Common myeloid progenitor, CD34-positive (primary cell): ENCODE results near the gene RAPSN.

ENCODE experiments used
- CTCF ChIA-PET: fragments of 350-600 bp; sonication (Branson Sonifier 250); formaldehyde crosslinking; loops from one replicate; lab custom pipeline; 2021; ENCODE audit warnings: antibody characterized with exemption; lab: Charles Lee
- POLR2A ChIA-PET: fragments of 350-600 bp; sonication (Branson Sonifier 250); formaldehyde crosslinking; loops from one replicate; lab custom pipeline; 2021; ENCODE audit warnings: antibody characterized with exemption; lab: Charles Lee
- DNase-seq, 3 donors: peaks; one replicate each; pipeline versions ENCODE4 v3.0.0 to v3.0.0-alpha.2; 2013
- H3K27ac ChIP-seq, 2 experiments: 1 replicate in 1 of 2; 2 replicates in 1 of 2; pipeline ENCODE4 v1.7.0; 2013; ENCODE audit warnings: inconsistent platforms in 2 of 2, low read length in 2 of 2, mild to moderate bottlenecking in 2 of 2, low read depth in 1 of 2, moderate library complexity in 1 of 2; ENCODE audit not compliant: severe bottlenecking in 2 of 2, insufficient read depth in 1 of 2, poor library complexity in 1 of 2
- H3K27me3 ChIP-seq, 5 experiments: replicated peaks in 2 of 5; 1 replicate in 3 of 5; 2 replicates in 2 of 5; pipeline versions ENCODE4 v1.6.1 to v1.7.0; 2013; ENCODE audit warnings: low read length in 4 of 5, mild to moderate bottlenecking in 2 of 5, moderate library complexity in 2 of 5, inconsistent platforms in 1 of 5; ENCODE audit not compliant: insufficient read depth in 5 of 5, control insufficient read depth in 4 of 5
- H3K36me3 ChIP-seq, 4 experiments: 1 replicate in 2 of 4; 2 replicates in 2 of 4; pipeline versions ENCODE4 v1.6.1 to v1.7.0; 2013; ENCODE audit warnings: low read length in 3 of 4, control low read depth in 1 of 4, mild to moderate bottlenecking in 1 of 4; ENCODE audit not compliant: control insufficient read depth in 4 of 4, insufficient read depth in 4 of 4
- H3K4me1 ChIP-seq, 4 experiments: 1 replicate in 3 of 4; 2 replicates in 1 of 4; pipeline versions ENCODE4 v1.6.1 to v1.7.1; 2013; ENCODE audit warnings: low read length in 3 of 4, mild to moderate bottlenecking in 3 of 4, control low read depth in 1 of 4, inconsistent platforms in 1 of 4, moderate library complexity in 1 of 4; ENCODE audit not compliant: control insufficient read depth in 4 of 4, insufficient read depth in 4 of 4; ENCODE audit errors: control extremely low read depth in 1 of 4
- H3K4me3 ChIP-seq, 7 experiments: 1 replicate in 4 of 7; 2 replicates in 3 of 7; pipeline versions ENCODE4 v1.5.1 to v1.7.0; 2013; ENCODE audit warnings: mild to moderate bottlenecking in 7 of 7, low read length in 6 of 7, moderate library complexity in 6 of 7, inconsistent platforms in 2 of 7, low read depth in 2 of 7, control low read depth in 1 of 7; ENCODE audit not compliant: insufficient read depth in 4 of 7, control insufficient read depth in 1 of 7; ENCODE audit errors: extremely low read depth in 1 of 7
- H3K9me3 ChIP-seq, 5 experiments: 1 replicate in 4 of 5; 2 replicates in 1 of 5; pipeline versions ENCODE4 v1.6.1 to v1.7.1; 2013; ENCODE audit warnings: low read length in 4 of 5, mild to moderate bottlenecking in 2 of 5, inconsistent platforms in 1 of 5, low read depth in 1 of 5, moderate library complexity in 1 of 5; ENCODE audit not compliant: control insufficient read depth in 4 of 5, insufficient read depth in 2 of 5; ENCODE audit errors: control extremely low read depth in 1 of 5
- WGBS: methylation state at CpG from one replicate; pipeline ENCODE4 v1.1.5; 2013; ENCODE audit not compliant: insufficient coverage; 5-methylcytosine and 5-hydroxymethylcytosine counted together

Gene RAPSN

DNA sequence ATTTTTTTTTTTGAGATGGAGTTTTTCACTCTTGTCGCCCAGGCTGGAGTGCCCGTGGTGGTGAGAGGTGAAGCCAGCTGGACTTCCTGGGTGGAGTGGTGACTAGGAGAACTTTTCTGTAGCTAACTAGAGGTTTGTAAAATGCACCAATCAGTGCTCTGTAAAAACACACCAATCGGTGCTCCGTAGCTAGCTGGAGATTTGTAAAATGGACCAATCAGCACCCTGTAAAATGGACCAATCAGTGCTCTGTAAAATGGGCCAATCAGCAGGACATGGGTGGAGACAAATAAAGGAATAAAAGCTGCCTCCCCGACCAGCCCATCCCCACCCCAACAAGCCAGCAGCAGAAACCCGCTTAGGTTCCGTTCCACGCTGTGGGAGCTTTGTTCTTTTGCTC is 4.4 kb upstream of the RAPSN start:
- CTCF ChIA-PET, result interaction anchor here (0.7 to 1.6 kb wide), 13 partner anchors 11 to 281 kb away, joined by 3 to 8 read pairs (median 4); no protein-coding TSS in a partner anchor
- no peaks in the 10 kb centered on the region for H3K36me3 ChIP-seq
- WGBS, result 96% methylated on average over 8 of the region's 8 CpGs
- no peaks in the 10 kb centered on the region for H3K27me3 ChIP-seq
- no peak overlapping the region for H3K27ac ChIP-seq
- H3K4me3 ChIP-seq, result no peak overlapping the region
- DNase-seq, result peak in 2 of 3 donors; percentile 23 to 37
- POLR2A ChIA-PET, result no interaction called here
- peaks cover 0 to 3% (median 0%) of the 10 kb centered on the region in 4 experiments for H3K4me1 ChIP-seq
- no peaks in the 10 kb centered on the region for H3K9me3 ChIP-seq

DNA sequence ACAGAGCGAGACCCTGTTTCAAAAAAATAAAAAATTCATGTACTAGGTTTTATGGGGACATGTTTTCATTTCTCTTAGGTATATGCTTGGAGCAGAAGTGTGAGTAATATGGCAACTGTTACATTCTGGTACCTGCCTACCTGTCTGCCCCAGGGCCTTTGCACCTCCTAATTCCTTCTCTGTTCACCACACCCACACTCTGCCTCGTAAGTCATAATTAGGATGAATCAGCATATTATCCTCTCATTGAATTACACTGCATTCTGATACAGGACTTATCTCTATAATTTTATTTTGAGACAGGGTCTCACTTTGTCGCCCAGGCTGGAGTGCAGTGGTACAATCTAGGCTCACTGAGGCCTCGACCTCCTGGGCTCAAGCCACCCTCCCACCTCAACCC is 3.1 kb upstream of the RAPSN start:
- Histone ChIP-seq H3K27ac (no peak overlapping the region), H3K4me3 (no peak overlapping the region), H3K36me3 (no peaks in the 10 kb centered on the region), H3K27me3 (no peaks in the 10 kb centered on the region), H3K4me1 (peaks cover 0 to 3% (median 0%) of the 10 kb centered on the region in 4 experiments), H3K9me3 (no peaks in the 10 kb centered on the region)
- no peak for DNase-seq
- POLR2A ChIA-PET, result interaction anchor here (0.6 kb wide), 1 partner anchor 41 kb away, joined by 3 read pairs; no protein-coding TSS in a partner anchor
- CTCF ChIA-PET, result interaction anchor here (1.2 to 1.6 kb wide), 2 partner anchors 62 to 274 kb away, joined by 4 to 5 read pairs; no protein-coding TSS in a partner anchor
- 100% methylated on average over 3 of the region's 4 CpGs for WGBS

DNA sequence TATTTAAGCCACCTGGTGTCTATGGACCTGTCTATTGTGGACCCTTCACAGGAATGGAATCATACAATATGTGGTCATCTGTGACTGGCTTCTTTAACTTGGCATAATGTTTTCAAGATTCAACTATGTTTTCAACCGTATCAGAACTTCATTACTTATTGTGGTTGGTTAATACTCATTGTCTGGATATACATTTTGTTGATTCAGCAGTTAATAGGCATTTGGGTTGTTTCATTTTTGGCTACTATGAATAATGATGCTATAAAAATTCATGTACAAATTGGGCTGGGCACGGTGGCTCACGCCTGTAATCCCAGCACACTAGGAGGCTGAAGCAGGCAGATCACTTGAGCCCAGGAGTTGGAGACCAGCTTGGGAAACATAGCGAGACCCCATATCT is 2.5 kb upstream of the RAPSN start:
- CTCF ChIA-PET, result no interaction called here

DNA sequence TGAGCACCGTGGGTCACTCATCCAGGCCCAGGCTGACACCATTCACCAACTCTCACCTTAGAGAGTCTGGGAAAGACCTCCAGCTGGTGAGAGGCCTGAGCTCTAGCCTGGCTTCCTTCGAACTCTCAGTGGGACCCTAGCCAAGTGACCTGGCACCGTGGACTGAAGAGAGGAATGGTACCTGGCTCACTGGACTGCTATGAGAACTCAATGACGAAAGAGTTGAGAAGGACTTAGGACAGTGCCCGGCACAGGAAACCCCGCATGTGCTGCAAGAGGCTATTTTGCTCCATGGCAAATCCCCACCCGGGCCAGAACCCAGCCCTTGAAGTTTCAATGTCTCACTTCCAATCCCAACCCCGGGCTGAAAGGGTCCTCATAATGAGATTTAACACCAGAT is 605 bp upstream of the RAPSN start:
- CTCF ChIA-PET, result interaction anchor here (0.7 to 0.9 kb wide), 2 partner anchors 9 to 35 kb away, joined by 3 to 4 read pairs; no protein-coding TSS in a partner anchor
- DNase-seq, result no peak
- no peak overlapping the region for H3K4me3 ChIP-seq
- H3K27me3 ChIP-seq, result no peaks in the 10 kb centered on the region
- WGBS, result 98% methylated on average over 6 of the region's 8 CpGs
- POLR2A ChIA-PET, result interaction anchor here (0.6 kb wide), 1 partner anchor 583 kb away, joined by 3 read pairs; no protein-coding TSS in a partner anchor
- no peak overlapping the region for H3K27ac ChIP-seq
- H3K9me3 ChIP-seq, result no peaks in the 10 kb centered on the region
- peaks cover 0 to 3% (median 0%) of the 10 kb centered on the region in 4 experiments for H3K4me1 ChIP-seq
- H3K36me3 ChIP-seq, result no peaks in the 10 kb centered on the region

More for the DNA sequence above, 2.5 kb upstream of the RAPSN start:
- Histone ChIP-seq H3K9me3 (no peaks in the 10 kb centered on the region), H3K27ac (no peak overlapping the region), H3K27me3 (no peaks in the 10 kb centered on the region), H3K4me1 (peaks cover 0 to 3% (median 0%) of the 10 kb centered on the region in 4 experiments), H3K36me3 (no peaks in the 10 kb centered on the region), H3K4me3 (no peak overlapping the region)
- DNase-seq, result no peak
- WGBS, result 100% methylated on average over 1 of the region's 4 CpGs
- POLR2A ChIA-PET, result interaction anchor here (0.6 kb wide), 1 partner anchor 41 kb away, joined by 3 read pairs; no protein-coding TSS in a partner anchor

DNA sequence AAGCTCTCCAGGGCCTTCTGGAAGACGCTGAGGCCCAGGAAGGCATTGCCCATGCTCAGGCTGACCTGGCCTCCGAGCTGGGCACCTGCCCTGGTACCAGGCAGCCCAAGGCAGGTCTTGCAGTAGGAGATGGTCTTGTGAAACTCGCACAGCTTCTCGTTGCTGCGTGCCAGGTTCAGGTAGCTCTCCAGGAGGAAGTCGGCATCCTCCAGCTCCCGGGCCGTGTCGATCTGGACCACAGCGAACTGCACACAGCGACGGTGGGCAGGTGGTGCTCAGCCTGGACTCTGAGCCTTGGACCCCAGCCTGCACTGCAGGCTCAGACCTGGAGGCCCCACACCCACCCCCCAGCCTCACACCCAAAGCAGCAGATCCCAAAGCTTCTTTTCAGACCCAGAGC is 1.0 kb downstream of the RAPSN start:
- Histone ChIP-seq H3K27me3 (no peaks in the 10 kb centered on the region), H3K4me3 (no peak overlapping the region), H3K27ac (no peak overlapping the region), H3K4me1 (no peaks in the 10 kb centered on the region), H3K36me3 (no peaks in the 10 kb centered on the region), H3K9me3 (no peaks in the 10 kb centered on the region)
- WGBS, result 93% methylated on average over 12 of the region's 12 CpGs
- POLR2A ChIA-PET, result no interaction called here
- DNase-seq, result no peak
- CTCF ChIA-PET, result interaction anchor here (0.5 to 2.1 kb wide), 5 partner anchors 13 to 35 kb away, joined by 3 to 7 read pairs (median 3); no protein-coding TSS in a partner anchor

DNA sequence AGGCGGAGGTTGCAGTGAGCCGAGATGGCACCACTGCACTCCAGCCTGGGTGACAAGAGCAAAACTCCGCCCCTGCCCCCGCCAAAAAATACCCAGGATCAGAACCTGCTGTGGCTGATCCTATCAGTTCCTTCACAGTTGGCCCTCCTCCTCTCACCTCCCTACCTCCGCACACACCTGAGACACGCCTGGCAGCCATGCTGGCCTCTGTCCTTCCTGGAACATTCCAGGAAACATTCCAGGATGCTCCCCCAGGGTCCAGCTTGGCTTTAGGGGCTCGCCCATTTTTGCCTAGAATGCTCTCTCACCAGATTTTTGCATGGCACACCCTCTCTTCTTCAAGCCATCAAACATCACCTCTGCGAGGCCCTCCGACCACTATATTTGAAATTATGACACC is 2.1 kb downstream of the RAPSN start:
- no peak overlapping the region for H3K4me3 ChIP-seq
- no peaks in the 10 kb centered on the region for H3K4me1 ChIP-seq
- CTCF ChIA-PET, result interaction anchor here (1.0 to 2.1 kb wide), 3 partner anchors 18 to 187 kb away, joined by 3 to 7 read pairs (median 3); no protein-coding TSS in a partner anchor
- no peaks in the 10 kb centered on the region for H3K36me3 ChIP-seq
- no peaks in the 10 kb centered on the region for H3K27me3 ChIP-seq
- WGBS, result 97% methylated on average over 7 of the region's 9 CpGs
- H3K27ac ChIP-seq, result no peak overlapping the region
- H3K9me3 ChIP-seq, result no peaks in the 10 kb centered on the region
- no peak for DNase-seq
- POLR2A ChIA-PET, result no interaction called here

DNA sequence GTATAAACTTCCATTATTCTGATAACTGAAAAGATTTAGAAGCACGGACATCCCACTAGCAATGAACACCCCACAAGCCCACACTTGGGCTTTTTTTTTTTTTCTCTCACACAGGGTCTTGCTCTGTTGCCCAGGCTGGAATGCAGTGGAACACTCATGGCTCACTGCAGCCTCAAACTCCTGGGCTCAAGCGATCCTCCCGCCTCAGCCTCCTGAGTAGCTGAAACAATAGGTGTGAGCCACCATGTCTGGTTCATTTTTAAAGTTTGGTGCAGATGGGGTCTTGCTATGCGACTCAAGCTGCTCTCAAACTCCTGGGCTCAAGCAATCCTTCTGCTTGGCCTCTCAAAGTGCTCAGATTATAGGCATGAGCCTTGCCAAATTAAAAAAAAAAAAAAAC is 3.1 kb downstream of the RAPSN start:
- ChIA-PET CTCF (interaction anchor here (0.7 kb wide), 1 partner anchor 26 kb away, joined by 3 read pairs; no protein-coding TSS in a partner anchor), POLR2A (interaction anchor here (0.7 kb wide), 1 partner anchor 344 kb away, joined by 3 read pairs; no protein-coding TSS in a partner anchor)

More for the DNA sequence above, 3.1 kb downstream of the RAPSN start:
- Histone ChIP-seq H3K4me1 (no peaks in the 10 kb centered on the region), H3K9me3 (no peaks in the 10 kb centered on the region), H3K27ac (no peak overlapping the region), H3K27me3 (no peaks in the 10 kb centered on the region), H3K36me3 (no peaks in the 10 kb centered on the region), H3K4me3 (no peak overlapping the region)
- DNase-seq, result no peak
- WGBS, result 95% methylated on average over 4 of the region's 4 CpGs
